ENCODE data around the gene CLDN12.
"Not testable (repeated sequence)": the region's sequence is repeated elsewhere in the genome, so short reads cannot be mapped to it uniquely, and the experiment has no call there.

CLDN12 gene

GRCh38 chr7:90433221-90433620 lies 30.0 kb downstream of the CLDN12 start:
- DNase-seq (ENCODE audit: low spot score) = no peak

DNA sequence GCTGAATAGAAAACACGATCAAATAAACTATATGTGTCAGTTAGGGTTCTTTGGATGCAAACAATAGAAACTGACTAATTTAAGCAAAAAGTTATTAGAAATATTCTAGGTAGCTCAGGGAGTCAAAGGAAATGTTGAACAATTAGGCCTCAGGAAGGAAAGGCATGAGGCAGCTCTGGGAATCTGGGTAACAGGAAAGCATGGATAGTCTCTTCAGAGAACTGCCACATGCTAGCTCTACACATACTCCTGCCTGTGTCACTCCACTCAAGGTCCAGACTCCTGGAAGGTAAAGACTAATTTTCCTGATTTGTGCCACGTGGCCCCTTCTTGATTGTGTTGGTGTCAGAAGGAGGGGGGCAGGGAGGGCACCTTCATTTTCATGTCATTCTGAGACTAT lies 42.4 kb downstream of the CLDN12 start:
- DNase-seq (ENCODE audit: low spot score) = no peak

GRCh38 chr7:90446137-90446899 lies 43.1 kb downstream of the CLDN12 start:
- DNase-seq (ENCODE audit: low spot score) = no peak

DNA sequence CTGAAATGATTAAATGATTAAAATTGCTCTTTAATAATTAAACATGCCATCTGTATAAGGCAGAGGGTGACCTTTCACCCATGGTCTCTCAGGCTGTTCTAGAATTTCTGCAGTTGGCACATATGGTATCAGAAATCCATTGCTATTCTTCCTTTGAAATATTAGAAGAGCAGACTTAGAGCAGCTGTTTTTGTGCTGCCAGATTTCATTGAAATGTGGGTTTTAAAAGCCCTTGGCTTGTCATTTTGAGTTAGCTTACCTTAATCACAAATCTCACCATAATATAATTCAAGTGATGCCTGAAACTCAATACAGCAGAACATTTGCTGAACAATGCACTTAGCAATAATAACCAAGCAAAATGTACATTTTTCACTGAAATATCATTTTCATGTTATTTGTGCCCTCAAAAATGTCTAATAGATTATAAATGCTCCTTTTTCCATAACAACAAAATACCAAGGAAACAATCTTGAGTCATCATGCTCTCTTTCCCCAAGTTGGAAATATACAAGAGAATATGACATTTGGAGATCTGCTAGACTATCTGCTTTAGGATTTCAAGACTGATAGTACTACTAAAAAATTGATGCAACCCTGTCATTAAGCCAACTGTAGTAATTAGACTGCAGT lies 50.1 kb downstream of the CLDN12 start:
- DNase-seq (ENCODE audit: low spot score) = no peak

- DNase-seq (ENCODE audit: low spot score) = no peak
Measured at GRCh38 chr7:90453931-90454330, 50.7 kb downstream of the CLDN12 start.

- peak; percentile 32 for DNase-seq (ENCODE audit: low spot score)
Measured at GRCh38 chr7:90455163-90456030, 52.1 kb downstream of the CLDN12 start.

GRCh38 chr7:90458104-90458503 lies 54.8 kb downstream of the CLDN12 start:
- DNase-seq (ENCODE audit: low spot score) = no peak

GRCh38 chr7:90459888-90460287 lies 56.6 kb downstream of the CLDN12 start:
- no peak for DNase-seq (ENCODE audit: low spot score)

DNA sequence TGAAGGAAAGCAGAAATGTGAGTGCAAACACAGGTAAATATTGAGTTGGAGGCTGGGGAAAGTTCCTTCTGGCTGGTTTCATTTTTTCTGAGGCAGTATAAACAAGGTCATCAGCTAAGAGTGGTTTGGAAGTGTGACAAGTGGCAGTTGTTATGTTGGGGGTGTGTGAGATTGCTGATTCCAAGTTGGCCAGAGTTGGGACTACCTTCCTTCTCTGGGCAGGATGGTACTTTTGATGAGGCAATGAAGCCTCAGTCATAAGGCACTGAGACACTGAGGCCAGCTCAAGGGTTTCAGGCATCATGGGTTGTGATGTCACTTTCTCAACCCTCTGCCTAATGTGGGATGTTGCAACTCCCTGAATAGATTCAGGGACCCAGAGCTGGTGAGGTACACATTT lies 58.0 kb downstream of the CLDN12 start:
- DNase-seq (ENCODE audit: low spot score) = no peak

DNA sequence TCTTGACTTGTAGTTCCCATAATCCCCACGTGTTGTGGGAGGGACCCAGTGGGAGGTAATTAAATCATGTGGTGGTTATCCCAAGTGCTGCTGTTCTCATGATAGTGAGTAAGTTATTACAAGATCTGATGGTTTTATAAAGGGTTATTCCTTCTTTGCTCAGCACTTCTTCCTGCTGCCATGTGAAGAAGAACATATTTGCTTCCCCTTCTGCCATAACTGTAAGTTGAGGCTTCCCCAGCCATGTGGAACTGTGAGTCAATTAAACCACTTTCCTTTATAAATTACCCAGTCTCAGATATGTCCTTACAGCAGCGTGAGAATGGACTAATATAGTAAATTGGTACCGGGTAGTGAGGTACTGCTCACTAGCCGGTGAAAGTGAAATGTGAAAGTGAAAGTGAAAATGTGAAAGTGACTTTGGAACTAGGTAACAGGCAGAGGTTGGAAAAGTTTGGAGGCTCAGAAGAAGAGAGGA lies 59.9 kb downstream of the CLDN12 start:
- DNase-seq (ENCODE audit: low spot score) = not testable (repeated sequence)
